SK-N-MC (cell line): ENCODE measurements around the gene SLC33A1.
"Not testable (repeated sequence)": the region's sequence is repeated elsewhere in the genome, so short reads cannot be mapped to it uniquely, and the experiment has no call there.

Experiments used
- DNase-seq: peaks from one replicate; pipeline ENCODE4 v3.0.0-alpha.2; 2011; ENCODE audit warnings: low read depth, low spot score
- H3K27ac ChIP-seq: fragments of 200-600 bp; sonication (generic); 2 replicates; pipeline ENCODE4 v1.5.1; 2016; ENCODE audit warnings: mixed run types
- H3K36me3 ChIP-seq: fragments of 200-600 bp; sonication (generic); 2 replicates; pipeline ENCODE4 v1.6.1; 2017; ENCODE audit warnings: antibody characterized with exemption, low read length, mixed read lengths; ENCODE audit not compliant: insufficient read depth
- H3K4me3 ChIP-seq: fragments of 200-600 bp; sonication (generic); 2 replicates; pipeline ENCODE4 v1.5.1; 2016
- H3K9ac ChIP-seq: fragments of 200-600 bp; sonication (generic); 2 replicates; pipeline ENCODE4 v1.8.0; 2017; ENCODE audit warnings: mixed run types, mixed read lengths; ENCODE audit not compliant: insufficient read length
- H3K9me3 ChIP-seq: fragments of 200-600 bp; sonication (generic); 2 replicates; pipeline ENCODE4 v1.6.1; 2017; ENCODE audit warnings: low read depth, mild to moderate bottlenecking, antibody characterized with exemption, low read length, moderate library complexity, mixed read lengths
- EZH2 ChIP-seq: fragments of 200-600 bp; sonication (generic); IDR thresholded peaks from one replicate; pipeline ENCODE4 v1.6.1; 2017; ENCODE audit warnings: antibody characterized with exemption
- FOXP2 ChIP-seq: optimal IDR thresholded peaks from 2 replicates; pipeline ENCODE3; 2011; ENCODE audit warnings: mild to moderate bottlenecking, moderate library complexity; ENCODE audit not compliant: insufficient read depth; ENCODE audit errors: extremely low read length, control extremely low read depth
- POLR2AphosphoS5 ChIP-seq: IDR thresholded peaks from 2 replicates; pipeline ENCODE4 v1.6.1; 2012; ENCODE audit warnings: mild to moderate bottlenecking, low read depth, low read length, borderline replicate concordance

SLC33A1 gene

DNA sequence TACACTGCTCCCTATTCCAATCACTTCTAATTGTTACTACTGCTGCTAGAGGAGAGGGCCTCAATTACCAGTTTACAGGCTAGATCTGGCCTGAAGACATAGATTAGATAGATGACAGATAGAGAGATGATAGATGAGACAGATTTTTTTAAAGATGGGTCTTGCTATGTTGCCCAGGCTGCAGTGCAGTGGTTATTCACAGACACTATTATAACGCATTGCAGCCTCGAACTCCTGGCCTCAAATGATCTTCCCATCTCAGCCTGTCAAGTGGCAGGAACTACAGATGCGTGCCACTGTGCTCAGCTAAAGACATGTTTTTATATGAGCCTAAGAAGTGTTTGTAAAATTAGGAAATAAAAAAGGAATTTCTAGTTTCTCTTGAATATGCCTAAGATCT is 6.2 kb downstream of the SLC33A1 start:
- TF ChIP-seq EZH2 (no peak), POLR2AphosphoS5 (no peak), FOXP2 (no peak)
- Histone ChIP-seq H3K4me3 (no peak overlapping the region), H3K9ac (no peak overlapping the region), H3K27ac (no peak overlapping the region), H3K9me3 (no peaks in the 10 kb centered on the region), H3K36me3 (no peaks in the 10 kb centered on the region)
- no peak for DNase-seq

DNA sequence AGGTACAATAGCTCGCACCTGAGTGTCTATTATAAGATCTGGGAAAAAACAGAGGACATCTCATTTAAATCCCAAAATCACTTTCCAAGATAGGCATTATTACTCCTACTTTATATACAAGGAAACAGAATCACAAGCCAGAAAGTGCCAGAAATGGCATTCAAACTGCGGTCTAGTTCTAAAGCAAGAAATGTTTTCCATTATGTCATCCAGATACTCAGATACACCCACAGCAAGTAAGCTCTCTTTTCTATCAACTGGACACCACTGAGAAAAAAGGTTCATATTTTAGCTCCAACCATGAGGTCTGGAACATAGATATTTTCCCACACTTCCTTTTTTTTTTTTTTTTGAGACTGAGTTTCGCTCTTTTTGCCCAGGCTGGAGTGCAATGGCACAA is 8.1 kb downstream of the SLC33A1 start:
- no peaks in the 10 kb centered on the region for H3K36me3 ChIP-seq
- no peak for DNase-seq
- no peak overlapping the region for H3K4me3 ChIP-seq
- TF ChIP-seq POLR2AphosphoS5 = no peak
- TF ChIP-seq EZH2 = no peak
- TF ChIP-seq FOXP2 = no peak
- H3K27ac ChIP-seq = no peak overlapping the region
- no peak overlapping the region for H3K9ac ChIP-seq
- H3K9me3 ChIP-seq = no peaks in the 10 kb centered on the region

DNA sequence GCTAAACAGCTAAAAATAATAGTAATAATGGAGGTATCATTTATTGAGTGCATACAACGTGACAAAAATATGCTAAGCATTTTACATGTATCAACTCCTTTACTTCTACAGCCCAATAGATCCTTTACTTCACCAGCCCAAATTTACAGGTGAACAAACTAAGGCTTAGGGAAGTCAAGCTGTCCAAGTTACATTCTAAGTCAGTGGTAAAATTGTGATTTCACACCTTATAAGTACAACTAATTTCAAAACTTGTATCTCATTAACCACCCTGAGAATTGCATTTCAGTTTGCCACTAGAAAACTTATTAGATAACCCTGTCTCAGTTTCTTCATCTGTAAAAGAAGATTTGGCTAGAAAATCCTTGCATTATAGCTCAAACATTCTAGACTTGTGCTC is 10.7 kb downstream of the SLC33A1 start:
- Histone ChIP-seq H3K4me3 (no peak overlapping the region), H3K9ac (no peak overlapping the region), H3K27ac (no peak overlapping the region), H3K36me3 (no peaks in the 10 kb centered on the region), H3K9me3 (no peaks in the 10 kb centered on the region)
- DNase-seq = no peak
- TF ChIP-seq POLR2AphosphoS5 = no peak
- TF ChIP-seq EZH2 = no peak
- TF ChIP-seq FOXP2 = no peak

DNA sequence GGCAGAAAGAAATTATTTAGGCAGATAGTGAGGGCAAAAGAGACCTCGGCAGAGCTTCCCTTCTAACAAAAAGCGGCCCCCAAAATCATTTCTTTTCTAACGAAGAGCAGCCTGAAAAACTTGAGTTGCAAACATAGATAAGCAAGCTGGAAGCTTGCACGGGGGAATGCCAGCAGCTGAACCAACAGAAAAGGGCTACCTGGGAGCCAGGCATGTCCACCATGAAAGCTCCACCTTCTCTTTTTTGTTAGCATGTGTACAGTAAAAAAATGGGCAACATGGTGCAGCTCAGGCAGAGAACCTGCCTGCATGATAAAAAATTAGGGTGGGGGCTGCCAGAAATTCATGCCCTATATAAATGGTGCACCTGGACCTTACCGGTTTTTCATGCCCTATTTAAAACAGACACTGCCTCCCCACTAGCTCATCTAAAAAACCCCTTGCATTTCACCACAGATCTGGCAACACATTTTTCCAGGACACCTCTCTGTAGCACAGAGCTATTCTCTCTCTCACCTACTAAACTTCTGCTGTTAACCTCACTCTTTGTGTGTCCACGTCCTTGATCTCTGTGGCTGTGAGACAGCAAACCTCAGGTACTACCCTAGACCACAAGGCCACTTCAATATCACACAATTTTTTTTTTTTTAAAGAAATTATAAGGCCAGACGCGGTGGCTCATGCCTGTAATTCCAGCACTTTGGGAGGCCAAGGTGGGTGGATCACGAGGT is 18.7 kb downstream of the SLC33A1 start:
- no peak overlapping the region for H3K9ac ChIP-seq
- DNase-seq = no peak
- no peak overlapping the region for H3K27ac ChIP-seq
- H3K36me3 ChIP-seq = peaks cover 6% of the 10 kb centered on the region; the same call in 1 of the 2 replicates
- no peaks in the 10 kb centered on the region for H3K9me3 ChIP-seq
- H3K4me3 ChIP-seq = no peak overlapping the region
- TF ChIP-seq EZH2 (no peak), FOXP2 (no peak)

DNA sequence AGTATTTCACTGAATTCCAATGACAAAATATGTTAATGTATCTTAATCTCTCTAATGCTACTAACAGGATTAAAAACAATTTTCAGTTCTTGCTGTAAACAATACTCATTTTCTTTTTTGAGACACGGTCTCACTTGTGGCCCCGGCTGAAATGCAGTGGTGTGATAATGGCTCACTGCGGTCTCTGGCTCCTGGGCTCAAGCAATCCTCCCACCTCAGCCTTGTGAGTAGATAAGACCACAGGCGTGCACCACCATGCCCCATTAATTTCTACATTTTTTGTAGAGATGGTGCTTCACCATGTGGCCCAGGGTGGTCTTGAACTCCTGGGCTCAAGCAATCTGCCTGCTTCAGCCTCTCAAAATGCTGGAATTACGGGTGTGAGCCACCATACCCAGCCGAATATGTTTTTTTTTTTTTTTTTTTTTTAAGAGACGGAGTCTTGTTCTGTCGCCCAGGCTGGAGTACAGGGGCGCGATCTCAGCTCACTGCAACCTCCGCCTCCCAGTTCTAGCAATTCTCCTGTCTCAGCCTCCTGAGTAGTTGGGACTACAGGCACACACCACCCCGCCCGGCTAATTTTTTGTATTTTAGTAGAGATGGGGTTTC is 25.6 kb downstream of the SLC33A1 start:
- not testable (repeated sequence) for DNase-seq, H3K4me3 ChIP-seq, H3K27ac ChIP-seq, H3K9ac ChIP-seq, H3K9me3 ChIP-seq
- H3K36me3 ChIP-seq = peaks cover 16% of the 10 kb centered on the region

DNA sequence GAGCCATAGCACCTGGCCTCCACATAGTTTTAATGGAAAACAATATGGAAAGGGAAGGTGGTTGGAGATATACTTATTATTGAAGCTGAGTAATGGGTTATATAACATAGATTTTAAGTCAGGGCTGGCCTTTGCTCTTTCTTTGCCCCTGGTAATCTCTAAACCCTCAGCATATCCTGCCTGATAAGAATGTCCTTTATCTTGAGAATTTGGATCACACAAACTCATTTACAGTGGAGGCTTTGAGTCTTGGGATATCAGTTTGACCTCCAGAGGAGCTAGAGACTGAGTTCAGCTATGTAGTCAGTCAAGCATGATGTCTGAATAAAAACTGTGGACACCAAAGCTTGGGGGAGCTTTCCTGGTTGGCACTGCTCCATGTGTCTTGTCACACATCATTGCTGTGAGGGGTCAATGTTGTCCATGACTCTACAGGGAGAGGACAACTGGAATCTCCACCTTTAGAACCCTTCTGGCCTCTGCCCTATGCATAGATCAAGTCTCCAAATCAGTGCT is 39.1 kb downstream of the SLC33A1 start:
- no peak overlapping the region for H3K4me3 ChIP-seq
- DNase-seq = no peak
- TF ChIP-seq FOXP2 = no peak
- no peak for TF ChIP-seq EZH2
- TF ChIP-seq POLR2AphosphoS5 = no peak
- H3K27ac ChIP-seq = no peak overlapping the region
- no peaks in the 10 kb centered on the region for H3K9me3 ChIP-seq
- no peak overlapping the region for H3K9ac ChIP-seq
- H3K36me3 ChIP-seq = no peaks in the 10 kb centered on the region; the same call in 1 of the 2 replicates

DNA sequence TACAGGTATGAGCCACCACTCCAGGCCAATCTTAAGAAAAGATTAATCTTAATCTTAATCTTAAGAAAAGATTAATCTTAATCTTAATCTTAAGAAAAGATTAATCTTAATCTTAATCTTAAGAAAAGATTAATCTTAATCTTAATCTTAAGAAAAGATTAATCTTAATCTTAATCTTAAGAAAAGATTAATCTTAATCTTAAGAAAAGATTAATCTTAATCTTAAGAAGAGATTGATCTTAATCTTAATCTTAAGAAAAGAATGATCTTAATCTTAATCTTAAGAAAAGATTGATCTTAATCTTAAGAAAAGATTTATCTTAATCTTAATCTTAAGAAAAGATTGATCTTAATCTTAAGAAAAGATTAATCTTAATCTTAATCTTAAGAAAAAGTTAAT is 41.0 kb downstream of the SLC33A1 start:
- H3K9ac ChIP-seq, H3K36me3 ChIP-seq, DNase-seq, H3K4me3 ChIP-seq, H3K9me3 ChIP-seq, H3K27ac ChIP-seq: not testable (repeated sequence)

DNA sequence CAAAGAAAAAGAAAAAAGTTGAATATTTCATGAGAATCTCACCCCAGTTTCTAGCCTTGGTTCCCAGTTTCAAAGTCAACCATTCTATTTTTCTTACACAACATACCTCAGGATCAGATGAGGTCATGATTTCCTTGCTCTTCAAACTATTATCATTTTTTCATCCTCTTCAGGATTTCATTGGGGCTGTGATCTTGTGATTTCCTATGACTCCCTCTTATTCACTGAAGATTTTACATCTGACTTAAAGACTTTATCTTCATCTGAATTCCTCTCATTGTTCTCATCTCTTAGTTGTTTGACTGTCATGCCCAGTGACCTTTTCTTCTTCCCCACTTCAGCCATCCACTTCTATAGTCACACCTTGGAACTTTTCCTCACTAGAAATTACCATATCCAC is 45.0 kb downstream of the SLC33A1 start:
- H3K4me3 ChIP-seq = no peak overlapping the region
- no peaks in the 10 kb centered on the region for H3K9me3 ChIP-seq
- DNase-seq = no peak
- no peaks in the 10 kb centered on the region for H3K36me3 ChIP-seq
- no peak for TF ChIP-seq EZH2
- no peak for TF ChIP-seq FOXP2
- TF ChIP-seq POLR2AphosphoS5 = no peak
- no peak overlapping the region for H3K9ac ChIP-seq
- no peak overlapping the region for H3K27ac ChIP-seq

DNA sequence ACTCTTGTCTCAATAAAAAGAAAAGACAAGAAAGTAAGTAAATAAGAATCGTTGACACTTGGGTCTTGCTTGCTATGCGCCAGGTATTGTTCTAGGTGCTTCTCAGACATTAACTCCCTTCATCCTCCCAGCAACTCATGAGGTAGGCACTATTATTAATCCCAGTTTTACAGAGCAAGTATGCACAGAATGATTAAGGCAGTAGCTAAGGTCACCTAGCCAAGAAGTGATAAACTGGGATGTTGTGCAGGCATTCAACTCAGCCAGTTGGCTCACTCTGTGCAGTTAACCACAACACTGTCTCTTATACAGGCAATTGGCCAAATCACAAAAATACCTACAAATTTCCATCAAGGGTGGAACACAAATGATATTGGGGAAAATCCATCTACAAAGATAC is 46.4 kb downstream of the SLC33A1 start:
- DNase-seq = no peak

More for the DNA sequence above, 46.4 kb downstream of the SLC33A1 start:
- Histone ChIP-seq H3K9me3 (no peaks in the 10 kb centered on the region), H3K4me3 (no peak overlapping the region), H3K36me3 (no peaks in the 10 kb centered on the region), H3K9ac (no peak overlapping the region), H3K27ac (no peak overlapping the region)
- TF ChIP-seq EZH2 = no peak
- no peak for TF ChIP-seq POLR2AphosphoS5
- TF ChIP-seq FOXP2 = no peak
